Loucy (cell line): ENCODE data around the gene TACC3.

Experiments
- H2AFZ ChIP-seq: fragments of 200-600 bp; sonication (generic); 2 replicates; pipeline ENCODE4 v1.6.0; 2016; ENCODE audit warnings: antibody characterized with exemption, mild to moderate bottlenecking, low read length, moderate library complexity
- H3F3A ChIP-seq: fragments of 200-600 bp; 2 replicates; pipeline ENCODE4 v1.6.0; 2016; ENCODE audit warnings: antibody characterized with exemption, low read depth, mild to moderate bottlenecking
- H3K27me3 ChIP-seq: fragments of 200-600 bp; sonication (generic); 2 replicates; pipeline ENCODE4 v1.6.1; 2014; ENCODE audit warnings: low read length, mild to moderate bottlenecking; ENCODE audit not compliant: insufficient read depth, poor library complexity, severe bottlenecking
- H3K36me3 ChIP-seq: fragments of 200-600 bp; sonication (generic); 2 replicates; pipeline ENCODE4 v1.6.1; 2016; ENCODE audit warnings: low read length; ENCODE audit not compliant: insufficient read depth
- H3K4me1 ChIP-seq: fragments of 200-600 bp; sonication (generic); 2 replicates; pipeline ENCODE4 v1.5.1; 2014; ENCODE audit warnings: low read length, mild to moderate bottlenecking; ENCODE audit not compliant: insufficient read depth, poor library complexity, severe bottlenecking
- H3K4me2 ChIP-seq: fragments of 200-600 bp; sonication (generic); 2 replicates; pipeline ENCODE4 v1.6.0; 2014; ENCODE audit warnings: antibody characterized with exemption, low read length, low read depth, mild to moderate bottlenecking; ENCODE audit not compliant: poor library complexity, severe bottlenecking
- H3K4me3 ChIP-seq: fragments of 200-600 bp; sonication (generic); 2 replicates; pipeline ENCODE4 v1.5.1; 2014; ENCODE audit warnings: low read length, mild to moderate bottlenecking, mixed read lengths; ENCODE audit not compliant: poor library complexity, severe bottlenecking
- H3K79me2 ChIP-seq: fragments of 200-600 bp; sonication (generic); 2 replicates; pipeline ENCODE4 v1.6.1; 2014; ENCODE audit warnings: low read length; ENCODE audit not compliant: insufficient read depth
- H3K9ac ChIP-seq: fragments of 200-600 bp; sonication (generic); 2 replicates; pipeline ENCODE4 v1.6.0; 2014; ENCODE audit warnings: mild to moderate bottlenecking, low read depth, low read length, moderate library complexity; ENCODE audit not compliant: poor library complexity, severe bottlenecking
- H3K9me2 ChIP-seq: fragments of 200-600 bp; sonication (generic); replicated peaks from 2 replicates; pipeline ENCODE4 v1.6.1; 2016; ENCODE audit warnings: low read depth, low read length, mixed read lengths
- H3K9me3 ChIP-seq: fragments of 200-600 bp; sonication (generic); 2 replicates; pipeline ENCODE4 v1.6.1; 2014; ENCODE audit warnings: mild to moderate bottlenecking, antibody characterized with exemption, low read length, low read depth; ENCODE audit not compliant: insufficient read depth
- H4K20me1 ChIP-seq: fragments of 200-600 bp; sonication (generic); 2 replicates; pipeline ENCODE4 v1.6.0; 2014; ENCODE audit warnings: antibody characterized with exemption, low read length, mild to moderate bottlenecking; ENCODE audit not compliant: insufficient read depth, poor library complexity, severe bottlenecking
- EZH2phosphoT487 ChIP-seq: fragments of 200-600 bp; IDR thresholded peaks from 2 replicates; pipeline ENCODE4 v1.6.1; 2018; ENCODE audit warnings: antibody characterized with exemption, mild to moderate bottlenecking, moderate library complexity, borderline replicate concordance
- TF ChIP-seq, protein P1 (sequence below): fragments of 200-600 bp; sonication (generic); conservative IDR thresholded peaks from 2 replicates; pipeline ENCODE4 v1.5.1; 2014; ENCODE audit warnings: mild to moderate bottlenecking, antibody characterized with exemption, low read length

Gene TACC3

DNA sequence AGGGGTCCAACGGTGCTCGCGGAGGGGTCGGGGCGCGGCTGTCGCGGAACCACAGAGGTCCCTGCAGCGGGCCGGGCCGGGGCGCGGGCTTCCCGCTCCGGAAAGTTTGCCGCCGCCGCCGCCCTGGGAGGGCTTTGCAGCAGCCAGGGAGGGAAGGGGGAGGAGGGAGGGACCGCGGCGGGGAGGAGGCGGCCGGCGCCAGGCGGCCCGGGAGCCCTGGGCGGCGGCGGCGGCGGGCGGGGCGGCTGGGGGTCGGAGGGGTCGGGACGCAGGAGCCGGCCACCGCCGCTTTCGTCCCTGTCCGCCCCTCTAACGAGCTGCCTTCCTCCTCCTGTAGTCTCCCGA is 72.1 kb downstream of the TACC3 start:
- Histone ChIP-seq H3K79me2 (no peaks in the 10 kb centered on the region), H3K4me3 (peak overlapping the region; percentile 59), H3F3A (no peaks in the 10 kb centered on the region), H3K27me3 (no peaks in the 10 kb centered on the region), H3K4me1 (no peaks in the 10 kb centered on the region), H3K9ac (no peak overlapping the region), H3K9me2 (no peaks in the 10 kb centered on the region), H3K4me2 (no peak overlapping the region), H2AFZ (peak overlapping the region; percentile 60; the same call in 1 of the 2 replicates), H3K36me3 (no peaks in the 10 kb centered on the region), H4K20me1 (no peaks in the 10 kb centered on the region), H3K9me3 (no peaks in the 10 kb centered on the region)
- TF ChIP-seq, protein P1, sequence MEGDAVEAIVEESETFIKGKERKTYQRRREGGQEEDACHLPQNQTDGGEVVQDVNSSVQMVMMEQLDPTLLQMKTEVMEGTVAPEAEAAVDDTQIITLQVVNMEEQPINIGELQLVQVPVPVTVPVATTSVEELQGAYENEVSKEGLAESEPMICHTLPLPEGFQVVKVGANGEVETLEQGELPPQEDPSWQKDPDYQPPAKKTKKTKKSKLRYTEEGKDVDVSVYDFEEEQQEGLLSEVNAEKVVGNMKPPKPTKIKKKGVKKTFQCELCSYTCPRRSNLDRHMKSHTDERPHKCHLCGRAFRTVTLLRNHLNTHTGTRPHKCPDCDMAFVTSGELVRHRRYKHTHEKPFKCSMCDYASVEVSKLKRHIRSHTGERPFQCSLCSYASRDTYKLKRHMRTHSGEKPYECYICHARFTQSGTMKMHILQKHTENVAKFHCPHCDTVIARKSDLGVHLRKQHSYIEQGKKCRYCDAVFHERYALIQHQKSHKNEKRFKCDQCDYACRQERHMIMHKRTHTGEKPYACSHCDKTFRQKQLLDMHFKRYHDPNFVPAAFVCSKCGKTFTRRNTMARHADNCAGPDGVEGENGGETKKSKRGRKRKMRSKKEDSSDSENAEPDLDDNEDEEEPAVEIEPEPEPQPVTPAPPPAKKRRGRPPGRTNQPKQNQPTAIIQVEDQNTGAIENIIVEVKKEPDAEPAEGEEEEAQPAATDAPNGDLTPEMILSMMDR, result no peak
- no peak for TF ChIP-seq EZH2phosphoT487

DNA sequence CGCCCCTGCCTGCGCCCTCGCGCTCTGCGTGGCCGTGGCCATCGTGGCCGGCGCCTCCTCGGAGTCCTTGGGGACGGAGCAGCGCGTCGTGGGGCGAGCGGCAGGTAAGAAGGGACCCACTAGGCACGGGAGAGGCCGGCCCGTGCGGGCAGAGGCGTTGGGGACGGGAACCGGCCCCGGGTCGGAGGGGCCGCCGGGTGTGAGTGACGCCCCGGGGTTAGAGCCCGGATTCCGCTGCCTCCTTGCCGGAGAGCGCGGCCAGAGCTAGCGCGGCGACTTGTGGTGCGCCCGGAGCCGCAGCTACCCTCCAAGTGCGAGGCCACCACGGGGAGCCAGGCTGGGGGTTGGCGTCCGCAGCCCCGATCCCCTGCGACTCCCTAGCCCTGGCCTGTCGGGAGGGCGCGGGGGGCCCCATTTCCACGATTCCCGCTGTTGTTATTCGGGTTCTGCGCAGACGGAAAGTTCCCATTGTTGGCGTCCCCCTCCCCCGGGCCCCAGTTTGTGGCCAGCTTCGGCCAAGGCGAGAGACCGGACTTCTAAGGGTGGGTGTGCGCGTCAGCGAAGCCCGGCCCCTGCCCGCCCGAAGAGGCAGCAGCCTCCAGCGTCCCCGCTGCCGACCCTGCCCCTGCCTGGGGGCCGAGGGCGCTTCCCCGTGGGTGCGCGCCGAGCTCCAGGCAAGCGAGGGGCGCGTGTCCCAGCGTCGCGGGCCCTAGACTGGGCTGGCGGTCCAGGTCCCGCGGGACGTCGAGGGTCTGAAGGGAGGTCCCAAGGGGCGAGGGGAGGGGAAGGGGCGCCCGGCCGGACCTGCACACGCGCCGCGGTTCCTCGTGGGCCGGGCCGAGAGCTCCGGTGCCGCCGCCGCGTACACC is 72.9 kb downstream of the TACC3 start:
- H4K20me1 ChIP-seq, result no peaks in the 10 kb centered on the region
- H3K4me3 ChIP-seq, result no peak overlapping the region
- no peaks in the 10 kb centered on the region for H3K79me2 ChIP-seq
- H3K4me2 ChIP-seq, result no peak overlapping the region
- H3K36me3 ChIP-seq, result no peaks in the 10 kb centered on the region
- H3K27me3 ChIP-seq, result no peaks in the 10 kb centered on the region
- H2AFZ ChIP-seq, result no peak overlapping the region
- TF ChIP-seq, protein P1, result no peak
- TF ChIP-seq EZH2phosphoT487, result no peak
- no peak overlapping the region for H3K9ac ChIP-seq
- H3K9me3 ChIP-seq, result no peaks in the 10 kb centered on the region
- H3K9me2 ChIP-seq, result no peaks in the 10 kb centered on the region
- no peaks in the 10 kb centered on the region for H3K4me1 ChIP-seq
- no peaks in the 10 kb centered on the region for H3F3A ChIP-seq
